Mesodermal cell (in vitro differentiated cells): ENCODE measurements around the gene TAF1.
"Not testable (repeated sequence)": the region's sequence is repeated elsewhere in the genome, so short reads cannot be mapped to it uniquely, and the experiment has no call there.

Source experiments
- H3K27ac ChIP-seq: 2 replicates; pipeline ENCODE4 v1.7.0; 2013; ENCODE audit warnings: mild to moderate bottlenecking, low read depth, low read length, moderate library complexity; ENCODE audit not compliant: severe bottlenecking
- H3K36me3 ChIP-seq: 2 replicates; pipeline ENCODE4 v1.7.1; 2013; ENCODE audit warnings: mild to moderate bottlenecking, low read length, moderate library complexity; ENCODE audit not compliant: control insufficient read depth, insufficient read depth
- H3K4me1 ChIP-seq: one replicate; pipeline ENCODE4 v1.7.1; 2013; ENCODE audit warnings: mild to moderate bottlenecking, low read length; ENCODE audit not compliant: insufficient read depth, control insufficient read depth, poor library complexity, severe bottlenecking
- H3K4me3 ChIP-seq: 2 replicates; pipeline ENCODE4 v1.7.0; 2013; ENCODE audit warnings: low read length, control low read depth, mild to moderate bottlenecking; ENCODE audit not compliant: insufficient read depth, poor library complexity, severe bottlenecking; ENCODE audit errors: extremely low read depth
- H3K9me3 ChIP-seq: 2 replicates; pipeline ENCODE4 v1.7.1; 2013; ENCODE audit warnings: mild to moderate bottlenecking, low read length, moderate library complexity; ENCODE audit not compliant: control insufficient read depth
- WGBS, 2 experiments: methylation state at CpG; one replicate each; pipeline ENCODE4 v1.1.5; 2013; ENCODE audit warnings: missing lambda C conversion rate in 2 of 2; ENCODE audit not compliant: insufficient coverage in 2 of 2; 5-methylcytosine and 5-hydroxymethylcytosine counted together

TAF1 gene

DNA sequence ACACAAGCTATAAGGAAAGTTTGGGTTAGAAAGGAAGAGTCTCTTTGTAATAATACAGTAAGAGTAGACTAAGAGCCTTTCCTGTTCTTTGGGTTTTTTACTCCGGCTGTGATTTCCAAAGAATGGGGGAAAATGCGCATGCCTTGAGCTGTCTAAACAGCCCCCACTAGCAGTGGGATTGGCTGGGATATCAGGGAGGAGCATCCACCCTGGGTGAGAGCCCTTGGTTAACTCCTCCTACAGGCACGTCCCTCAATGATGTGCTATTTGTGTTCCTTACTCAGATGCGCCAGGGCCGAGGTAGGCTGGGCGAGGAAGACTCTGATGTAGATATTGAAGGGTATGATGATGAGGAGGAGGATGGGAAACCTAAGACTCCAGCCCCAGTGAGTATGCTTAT lies 92.7 kb downstream of the TAF1 start:
- no peak overlapping the region for H3K4me3 ChIP-seq
- H3K4me1 ChIP-seq = no peaks in the 10 kb centered on the region
- 100% methylated on average over 3 of the region's 6 CpGs; no CpG with 5 or more reads in 1 of the 2 experiments for WGBS, 2 experiments
- H3K27ac ChIP-seq = no peak overlapping the region
- H3K36me3 ChIP-seq = peaks cover 83% of the 10 kb centered on the region
- H3K9me3 ChIP-seq = no peaks in the 10 kb centered on the region

DNA sequence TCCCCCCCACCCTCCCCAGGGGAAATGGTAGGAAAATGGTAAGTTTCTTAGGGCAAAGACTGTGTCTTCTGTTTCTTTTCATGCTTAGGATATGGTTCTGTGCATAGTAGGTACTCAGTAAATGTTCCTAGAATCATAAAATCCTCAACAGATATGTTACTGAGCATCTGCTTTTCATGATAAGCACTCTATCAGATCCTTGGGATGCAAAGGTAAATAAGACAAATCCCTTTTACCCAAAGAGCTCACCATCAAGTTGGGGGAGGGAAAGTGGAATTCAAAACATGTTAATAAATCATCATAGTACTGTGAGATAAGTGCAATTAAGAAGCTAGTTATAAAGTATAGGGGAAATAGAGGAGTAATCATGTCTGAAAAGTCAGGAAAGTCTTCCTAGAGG lies 98.8 kb downstream of the TAF1 start:
- no peaks in the 10 kb centered on the region for H3K9me3 ChIP-seq
- H3K4me3 ChIP-seq = no peak overlapping the region
- peaks cover 55% of the 10 kb centered on the region for H3K36me3 ChIP-seq
- H3K27ac ChIP-seq = no peak overlapping the region
- no peaks in the 10 kb centered on the region for H3K4me1 ChIP-seq

DNA sequence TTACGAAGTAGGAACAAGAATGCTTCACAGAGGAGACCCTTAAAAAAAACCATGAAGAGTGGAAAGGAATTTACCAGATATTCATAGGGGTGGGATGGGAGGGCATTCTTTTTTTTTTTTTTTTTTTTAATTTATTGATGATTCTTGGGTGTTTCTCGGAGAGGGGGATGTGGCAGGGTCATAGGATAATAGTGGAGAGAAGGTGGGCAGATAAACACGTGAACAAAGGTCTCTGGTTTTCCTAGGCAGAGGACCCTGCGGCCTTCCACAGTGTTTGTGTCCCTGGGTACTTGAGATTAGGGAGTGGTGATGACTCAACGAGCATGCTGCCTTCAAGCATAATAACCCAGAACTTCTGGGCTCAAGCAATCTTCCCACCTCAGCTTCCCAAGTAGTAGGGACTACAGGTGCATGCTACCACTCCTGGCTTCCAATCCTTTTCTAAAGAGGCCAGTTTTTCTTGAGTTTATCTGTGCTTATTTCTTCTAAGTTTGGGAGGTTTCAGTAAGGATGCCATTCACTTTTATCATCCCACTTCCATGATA lies 100.9 kb downstream of the TAF1 start:
- WGBS, 2 experiments = 90% methylated on average over 2 of the region's 5 CpGs; no CpG with 5 or more reads in 1 of the 2 experiments
- no peaks in the 10 kb centered on the region for H3K9me3 ChIP-seq
- no peak overlapping the region for H3K27ac ChIP-seq
- no peak overlapping the region for H3K4me3 ChIP-seq
- H3K36me3 ChIP-seq = peaks cover 36% of the 10 kb centered on the region
- no peaks in the 10 kb centered on the region for H3K4me1 ChIP-seq

DNA sequence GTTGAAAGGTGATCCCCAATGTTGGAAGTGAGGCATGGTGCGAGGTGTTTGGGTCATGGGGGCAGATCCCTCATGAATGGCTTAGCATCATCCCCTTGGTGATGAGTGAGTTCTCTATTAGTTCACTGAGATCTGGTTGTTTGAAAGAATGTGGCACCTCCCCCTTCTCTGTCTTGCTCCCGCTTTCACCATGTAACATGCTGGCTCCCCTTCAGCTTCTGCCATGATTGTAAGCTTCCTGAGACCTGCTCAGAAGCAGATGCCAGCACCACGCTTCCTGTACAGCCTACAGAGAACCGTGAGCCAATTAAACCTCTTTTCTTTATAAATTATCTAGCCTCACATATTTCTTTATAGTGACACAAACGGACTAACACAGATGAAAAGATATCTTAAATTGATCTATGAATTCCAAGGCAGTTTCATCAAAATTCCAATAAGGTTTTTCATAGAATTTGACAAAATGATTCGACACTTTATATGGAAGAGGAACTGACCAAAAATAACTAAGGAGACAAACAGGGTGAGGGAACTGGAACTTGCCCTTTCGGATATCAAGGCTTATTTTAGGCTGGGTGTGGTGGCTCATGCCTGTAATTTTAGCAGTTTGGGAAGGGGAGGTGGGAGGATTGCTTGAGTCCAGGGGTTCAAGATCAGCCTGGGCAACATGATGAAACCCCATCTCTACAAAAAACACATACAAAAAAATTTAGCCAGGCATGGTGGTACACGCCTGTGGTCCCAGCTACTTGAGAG lies 109.8 kb downstream of the TAF1 start:
- 60% methylated on average over 1 of the region's 8 CpGs; no CpG with 5 or more reads in 1 of the 2 experiments for WGBS, 2 experiments
- Histone ChIP-seq H3K4me3 (no peak overlapping the region), H3K9me3 (no peaks in the 10 kb centered on the region), H3K36me3 (no peaks in the 10 kb centered on the region), H3K4me1 (no peaks in the 10 kb centered on the region), H3K27ac (no peak overlapping the region)

DNA sequence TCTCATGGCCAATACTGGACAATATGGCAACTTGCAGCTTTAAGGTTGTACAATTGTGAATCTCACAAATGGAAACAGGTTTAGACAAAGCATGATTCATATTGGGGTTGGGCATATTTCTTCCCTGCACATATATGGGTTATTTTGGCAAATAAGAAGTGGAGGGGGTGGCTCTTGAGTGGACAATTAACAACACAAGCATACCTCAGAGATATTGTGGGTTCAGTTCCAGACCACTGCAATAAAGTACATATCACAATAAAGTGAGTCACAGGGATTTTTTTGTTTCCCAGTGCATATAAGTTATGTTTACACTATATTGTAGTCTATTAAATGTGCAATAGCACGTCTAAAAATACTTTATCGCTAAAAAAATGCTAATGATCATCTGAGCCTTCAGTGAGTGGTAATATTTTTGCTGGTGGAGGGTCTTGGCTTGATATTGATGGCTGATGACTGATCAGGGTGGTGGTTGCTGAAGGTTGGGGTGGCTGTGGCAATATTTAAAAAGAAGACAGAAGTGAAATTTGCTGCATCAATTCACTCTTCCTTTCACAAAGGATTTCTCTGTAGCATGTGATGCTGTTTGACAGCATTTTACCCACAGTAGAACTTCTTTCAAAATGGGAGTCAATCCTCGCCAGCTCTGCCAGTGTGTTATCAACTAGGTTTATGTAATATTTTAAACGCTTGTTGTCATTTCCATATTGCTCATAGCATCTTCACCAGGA lies 116.2 kb downstream of the TAF1 start:
- Histone ChIP-seq H3K36me3 (no peaks in the 10 kb centered on the region), H3K4me1 (no peaks in the 10 kb centered on the region), H3K4me3 (no peak overlapping the region), H3K9me3 (no peaks in the 10 kb centered on the region), H3K27ac (no peak overlapping the region)
- 100% methylated on average over 1 of the region's 4 CpGs; no CpG with 5 or more reads in 1 of the 2 experiments for WGBS, 2 experiments

DNA sequence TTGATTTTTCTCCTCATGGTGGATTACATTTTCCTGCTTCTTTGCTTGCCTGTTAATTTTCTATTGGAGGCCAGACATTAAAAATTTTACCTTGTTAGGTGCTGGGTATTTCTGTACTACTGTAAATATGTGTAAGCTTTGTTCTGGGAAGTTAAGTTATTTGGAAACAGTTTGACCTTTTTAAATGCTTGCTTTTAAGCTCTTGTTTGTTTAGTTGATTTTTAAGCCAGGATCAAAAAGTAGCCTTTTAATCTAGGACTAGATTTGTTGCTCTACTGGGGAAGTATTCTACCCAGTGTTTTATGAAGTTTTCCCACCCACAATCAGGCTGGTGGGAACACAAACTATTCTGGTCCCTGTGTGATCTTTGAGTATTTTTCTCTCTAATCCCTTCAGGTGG lies 121.7 kb downstream of the TAF1 start:
- H3K36me3 ChIP-seq = no peaks in the 10 kb centered on the region
- H3K27ac ChIP-seq = no peak overlapping the region
- H3K4me1 ChIP-seq = no peaks in the 10 kb centered on the region
- H3K9me3 ChIP-seq = no peaks in the 10 kb centered on the region
- no peak overlapping the region for H3K4me3 ChIP-seq

DNA sequence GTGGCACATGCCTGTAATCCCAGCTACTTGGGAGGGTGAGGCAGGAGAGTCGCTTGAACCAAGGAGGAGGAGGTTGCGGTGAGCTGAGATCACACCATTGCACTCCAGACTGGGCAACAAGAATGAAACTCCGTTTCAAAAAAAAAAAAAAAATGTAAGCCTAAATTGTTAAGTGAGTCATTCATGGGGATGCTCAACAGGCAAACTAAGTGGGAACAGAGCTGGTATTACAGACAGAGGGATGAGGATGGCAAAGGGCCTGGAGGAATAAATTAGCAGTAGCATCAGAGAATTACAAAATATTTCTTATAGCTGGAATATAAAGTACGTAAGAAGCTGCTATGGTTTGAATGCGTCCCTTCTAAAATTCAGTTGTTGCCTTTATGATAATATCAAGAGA lies 123.4 kb downstream of the TAF1 start:
- Histone ChIP-seq H3K4me3 (no peak overlapping the region), H3K36me3 (no peaks in the 10 kb centered on the region), H3K4me1 (no peaks in the 10 kb centered on the region), H3K27ac (no peak overlapping the region), H3K9me3 (no peaks in the 10 kb centered on the region)
- WGBS, 2 experiments = no CpG with 5 or more reads among the region's 5 CpGs

DNA sequence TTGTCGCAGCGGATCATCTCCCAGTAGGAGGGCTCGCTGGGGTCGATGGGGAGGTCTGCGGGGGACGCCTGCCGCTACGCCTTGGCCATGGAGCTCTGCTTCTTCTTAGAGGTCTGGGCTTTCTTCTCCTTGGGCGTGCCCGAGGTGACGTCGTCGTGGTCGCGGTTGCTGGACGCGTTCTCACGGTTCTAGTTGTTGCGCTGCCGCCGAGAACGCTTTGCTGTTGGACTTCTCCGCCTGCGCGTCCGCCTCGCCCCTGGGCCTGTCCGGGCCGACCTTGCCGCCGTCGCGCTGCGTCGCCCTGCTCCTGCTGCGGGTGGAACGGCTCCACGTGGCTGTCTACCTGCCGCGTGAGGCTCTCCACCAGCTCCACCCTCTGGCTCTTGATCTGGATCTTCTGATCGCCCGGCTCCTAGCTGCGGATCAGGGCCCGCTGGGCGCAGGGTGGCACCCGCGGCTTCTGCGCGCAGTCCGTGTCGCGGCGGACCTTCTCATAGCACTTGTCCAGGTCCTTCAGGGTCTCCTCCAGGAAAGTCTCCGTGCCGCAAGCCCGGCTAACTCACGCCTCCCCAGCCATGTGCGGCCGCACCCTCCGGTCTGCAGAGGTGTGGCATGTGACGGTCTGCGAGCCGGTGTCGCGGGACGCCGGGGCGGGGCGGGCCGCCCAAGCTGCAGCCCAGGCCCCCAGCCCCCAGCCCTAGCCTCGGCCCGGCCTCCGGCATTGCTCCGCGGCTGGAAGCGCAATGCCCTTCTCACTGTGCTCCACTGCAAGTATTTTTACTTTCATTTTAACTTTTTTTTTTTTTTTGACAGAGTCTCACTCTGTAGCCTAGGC lies 126.3 kb downstream of the TAF1 start:
- no peaks in the 10 kb centered on the region for H3K36me3 ChIP-seq
- H3K4me3 ChIP-seq = peak overlapping the region; percentile 25
- 20 to 30% methylated on average over 15 to 41 of the region's 76 CpGs for WGBS, 2 experiments
- no peaks in the 10 kb centered on the region for H3K9me3 ChIP-seq
- H3K27ac ChIP-seq = no peak overlapping the region
- no peaks in the 10 kb centered on the region for H3K4me1 ChIP-seq

DNA sequence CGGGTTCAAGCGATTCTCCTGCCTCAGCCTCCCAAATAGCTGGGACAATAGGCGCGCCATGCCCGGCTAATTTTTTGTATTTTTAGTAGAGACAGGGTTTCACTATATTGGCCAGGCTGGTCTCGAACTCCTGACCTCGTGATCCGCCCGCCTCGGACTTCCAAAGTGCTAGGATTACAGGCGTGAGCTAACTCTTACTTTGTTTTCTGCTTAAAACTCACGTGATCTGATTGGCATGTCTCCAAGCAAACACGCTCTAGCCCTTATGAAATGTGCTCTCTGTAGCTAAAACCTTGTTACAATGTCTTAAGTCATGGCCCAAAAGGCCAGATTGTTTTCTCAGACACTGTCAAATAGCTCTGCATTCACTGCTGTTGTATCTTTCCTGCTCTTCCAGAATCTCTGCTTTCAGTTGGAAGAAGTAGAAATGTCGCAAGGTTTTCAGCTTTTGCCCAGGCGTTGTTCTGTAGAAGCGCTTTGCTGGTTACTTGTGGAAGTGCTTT lies 127.0 kb downstream of the TAF1 start:
- H3K4me3 ChIP-seq = no peak overlapping the region
- H3K4me1 ChIP-seq = no peaks in the 10 kb centered on the region
- H3K36me3 ChIP-seq = no peaks in the 10 kb centered on the region
- WGBS, 2 experiments = 90 to 93% methylated on average over 4 to 8 of the region's 16 CpGs
- no peak overlapping the region for H3K27ac ChIP-seq
- H3K9me3 ChIP-seq = no peaks in the 10 kb centered on the region

DNA sequence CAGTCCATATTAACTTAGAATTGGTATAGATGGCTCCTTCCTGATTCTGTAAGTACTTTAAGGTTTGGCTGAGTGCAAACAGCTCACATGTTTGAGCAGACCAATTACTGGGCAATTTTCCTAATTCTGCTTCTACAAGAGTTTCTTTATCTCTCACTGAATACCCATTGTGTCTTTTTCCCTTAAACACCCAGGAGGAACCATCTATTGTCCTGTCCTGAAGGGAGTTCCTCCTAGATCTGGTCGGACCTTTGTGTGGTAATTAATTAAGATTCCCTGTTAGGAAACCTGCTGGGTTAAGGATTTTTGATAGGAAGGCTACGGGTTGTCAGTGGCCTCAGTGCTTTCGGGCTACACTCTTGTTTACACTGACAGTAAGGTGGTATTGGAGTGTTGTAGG lies 129.8 kb downstream of the TAF1 start:
- H3K27ac ChIP-seq, H3K9me3 ChIP-seq, H3K36me3 ChIP-seq, H3K4me1 ChIP-seq, H3K4me3 ChIP-seq: not testable (repeated sequence)
- no CpG with 5 or more reads among the region's 3 CpGs for WGBS, 2 experiments
